IMR-90 (cell line): ENCODE data around the gene TRAP1. TPM values are rescaled to one million over a fixed set of nuclear protein-coding genes. Genes with fewer than 3 reads are reported as not detected.

Experiments used
- ATAC-seq: fragments of 200-7000 bp; cut with Tn5 transposase; 2 replicates; pipeline ENCODE4 v1.9.1; 2020; ENCODE audit warnings: low read depth, mild to moderate bottlenecking, moderate library complexity
- BruUV-seq: library from RNA; stranded (reverse); fragments of 400-500 nt; replicated peaks from 2 replicates; lab custom pipeline; 2021; lab: Mats Ljungman, UMichigan
- CTCF ChIA-PET: fragments of 300-600 bp; formaldehyde crosslinking; extraction: SDS; loops from one replicate; lab custom pipeline; 2021; ENCODE audit warnings: antibody characterized with exemption; lab: Yijun Ruan, JAX
- POLR2A ChIA-PET: fragments of 300-600 bp; sonication (Branson Sonifier 250); formaldehyde crosslinking; loops from one replicate; lab custom pipeline; 2022; ENCODE audit warnings: antibody characterized with exemption; ENCODE audit not compliant: unreplicated experiment; lab: Charles Lee
- DNase-seq: peaks from one replicate; pipeline ENCODE4 v3.0.0; 2013
- H2AFZ ChIP-seq: replicated peaks from 2 replicates; pipeline ENCODE3; 2013; ENCODE audit warnings: low read length, mild to moderate bottlenecking; ENCODE audit not compliant: poor library complexity
- H2AK5ac ChIP-seq: 2 replicates; pipeline ENCODE4 v1.6.1; 2013; ENCODE audit warnings: low read depth, low read length, inconsistent platforms
- H2AK9ac ChIP-seq: replicated peaks from 2 replicates; pipeline ENCODE3; 2013; ENCODE audit warnings: mild to moderate bottlenecking, low read depth, low read length, moderate library complexity; ENCODE audit not compliant: poor library complexity
- H2BK120ac ChIP-seq: 2 replicates; pipeline ENCODE4 v1.6.1; 2013; ENCODE audit warnings: low read depth, low read length, inconsistent platforms
- H2BK15ac ChIP-seq: 3 replicates; pipeline ENCODE4 v1.6.1; 2013; ENCODE audit warnings: low read depth, low read length, inconsistent platforms
- H2BK20ac ChIP-seq: 2 replicates; pipeline ENCODE4 v1.6.1; 2013; ENCODE audit warnings: low read depth, mild to moderate bottlenecking, inconsistent platforms, low read length, moderate library complexity
- H2BK5ac ChIP-seq: 2 replicates; pipeline ENCODE4 v1.6.1; 2013; ENCODE audit warnings: mild to moderate bottlenecking, low read depth, low read length, inconsistent platforms; ENCODE audit not compliant: poor library complexity, severe bottlenecking
- H3K14ac ChIP-seq: replicated peaks from 2 replicates; pipeline ENCODE4 v1.6.1; 2013; ENCODE audit warnings: low read depth, low read length, inconsistent platforms
- H3K18ac ChIP-seq: 2 replicates; pipeline ENCODE4 v1.6.1; 2013; ENCODE audit warnings: low read depth, low read length, control low read depth
- H3K23ac ChIP-seq: 2 replicates; pipeline ENCODE4 v1.6.1; 2013; ENCODE audit warnings: low read depth, low read length, inconsistent platforms
- H3K27ac ChIP-seq: 2 replicates; pipeline ENCODE4 v1.5.1; 2013; ENCODE audit warnings: mild to moderate bottlenecking, control low read depth, low read length; ENCODE audit not compliant: insufficient read depth
- H3K27me3 ChIP-seq: 2 replicates; pipeline ENCODE4 v1.6.1; 2013; ENCODE audit warnings: low read length; ENCODE audit not compliant: control insufficient read depth, insufficient read depth
- H3K36me3 ChIP-seq: 2 replicates; pipeline ENCODE4 v1.6.1; 2013; ENCODE audit warnings: low read length, mixed read lengths; ENCODE audit not compliant: control insufficient read depth, insufficient read depth
- H3K4ac ChIP-seq: 2 replicates; pipeline ENCODE4 v1.6.1; 2013; ENCODE audit warnings: low read depth, low read length, inconsistent platforms
- H3K4me1 ChIP-seq: 2 replicates; pipeline ENCODE4 v1.6.1; 2013; ENCODE audit warnings: low read length, mixed read lengths; ENCODE audit not compliant: control insufficient read depth, insufficient read depth
- H3K4me2 ChIP-seq: 2 replicates; pipeline ENCODE4 v1.6.1; 2013; ENCODE audit warnings: low read depth, mild to moderate bottlenecking, control low read depth, low read length, moderate library complexity
- H3K4me3 ChIP-seq: 2 replicates; pipeline ENCODE4 v1.5.1; 2013; ENCODE audit warnings: low read depth, mild to moderate bottlenecking, control low read depth, low read length, moderate library complexity; ENCODE audit not compliant: insufficient read depth
- H3K56ac ChIP-seq: 2 replicates; pipeline ENCODE4 v1.6.1; 2013; ENCODE audit warnings: low read length, inconsistent platforms; ENCODE audit not compliant: insufficient read depth; ENCODE audit errors: extremely low read depth
- H3K79me1 ChIP-seq, 2 experiments: 2 replicates each; pipeline ENCODE4 v1.6.1; 2013; ENCODE audit warnings: low read length in 2 of 2, inconsistent platforms in 1 of 2, low read depth in 1 of 2
- H3K9ac ChIP-seq: 2 replicates; pipeline ENCODE4 v1.6.1; 2013; ENCODE audit warnings: low read depth, low read length, control low read depth
- H3K9me1 ChIP-seq: 2 replicates; pipeline ENCODE4 v1.6.1; 2013; ENCODE audit warnings: low read length, inconsistent platforms; ENCODE audit not compliant: insufficient read depth
- H3K9me3 ChIP-seq: 2 replicates; pipeline ENCODE4 v1.6.1; 2013; ENCODE audit warnings: low read length; ENCODE audit not compliant: control insufficient read depth, insufficient read depth
- H4K20me1 ChIP-seq: 2 replicates; pipeline ENCODE4 v1.6.1; 2013; ENCODE audit warnings: low read length, inconsistent platforms; ENCODE audit not compliant: insufficient read depth
- H4K5ac ChIP-seq: 2 replicates; pipeline ENCODE4 v1.6.1; 2013; ENCODE audit warnings: mild to moderate bottlenecking, low read depth, low read length, control low read depth
- H4K8ac ChIP-seq, 2 experiments: 2 replicates each; pipeline ENCODE4 v1.6.1; 2013; ENCODE audit warnings: low read depth in 2 of 2, low read length in 2 of 2, control low read depth in 1 of 2, inconsistent platforms in 1 of 2
- H4K91ac ChIP-seq: 2 replicates; pipeline ENCODE4 v1.6.1; 2013; ENCODE audit warnings: low read depth, low read length, inconsistent platforms; ENCODE audit not compliant: insufficient read depth
- BHLHE40 ChIP-seq: fragments of 150-350 bp; IDR thresholded peaks from 2 replicates; pipeline ENCODE4 v1.6.1; 2016; ENCODE audit warnings: mild to moderate bottlenecking, low read depth, low read length
- CEBPB ChIP-seq: IDR thresholded peaks from 2 replicates; pipeline ENCODE4 v1.6.1; 2012; ENCODE audit warnings: low read depth, low read length, improper control_type of control experiment
- CHD1 ChIP-seq: IDR thresholded peaks from 2 replicates; pipeline ENCODE4 v1.6.1; 2012; ENCODE audit warnings: low read depth, low read length, improper control_type of control experiment
- FOS ChIP-seq: fragments of 150-350 bp; IDR thresholded peaks from 2 replicates; pipeline ENCODE4 v1.6.1; 2016; ENCODE audit warnings: low read depth, low read length
- MAFK ChIP-seq: IDR thresholded peaks from 2 replicates; pipeline ENCODE4 v1.6.1; 2012; ENCODE audit warnings: low read depth, low read length, improper control_type of control experiment
- MAZ ChIP-seq: IDR thresholded peaks from 2 replicates; pipeline ENCODE4 v1.6.1; 2012; ENCODE audit warnings: low read depth, mild to moderate bottlenecking, low read length, improper control_type of control experiment, moderate library complexity, borderline replicate concordance
- MXI1 ChIP-seq: IDR thresholded peaks from 2 replicates; pipeline ENCODE4 v1.6.1; 2012; ENCODE audit warnings: low read depth, mild to moderate bottlenecking, low read length, moderate library complexity, borderline replicate concordance
- NFE2L2 ChIP-seq: fragments of 150-350 bp; IDR thresholded peaks from 2 replicates; pipeline ENCODE4 v1.6.1; 2016; ENCODE audit warnings: low read depth, mild to moderate bottlenecking, low read length
- POLR2A ChIP-seq: IDR thresholded peaks from 2 replicates; pipeline ENCODE4 v1.6.1; 2012; ENCODE audit warnings: mild to moderate bottlenecking, low read depth, low read length
- RAD21 ChIP-seq: IDR thresholded peaks from 2 replicates; pipeline ENCODE4 v1.6.1; 2012; ENCODE audit warnings: low read length, improper control_type of control experiment
- RCOR1 ChIP-seq: IDR thresholded peaks from 2 replicates; pipeline ENCODE4 v1.6.1; 2012; ENCODE audit warnings: mild to moderate bottlenecking, low read length, improper control_type of control experiment; ENCODE audit not compliant: insufficient replicate concordance
- RFX5 ChIP-seq: IDR thresholded peaks from 2 replicates; pipeline ENCODE4 v1.8.0; 2012; ENCODE audit warnings: low read depth, mild to moderate bottlenecking, low read length, moderate library complexity
- SMC3 ChIP-seq: fragments of 150-350 bp; IDR thresholded peaks from 2 replicates; pipeline ENCODE4 v1.6.1; 2016; ENCODE audit warnings: low read depth, mild to moderate bottlenecking, antibody characterized with exemption, low read length, moderate library complexity
- WGBS, 2 experiments: methylation state at CpG; one replicate each; pipeline versions ENCODE4 v1.1.5 to v1.1.7; 2013; ENCODE audit warnings: missing lambda C conversion rate in 2 of 2; ENCODE audit not compliant: insufficient read length in 1 of 2; ENCODE audit errors: extremely low coverage in 2 of 2; 5-methylcytosine and 5-hydroxymethylcytosine counted together
- dilution Hi-C: fragments of 300-500 bp; cut with HindIII; formaldehyde crosslinking; loops from one replicate; pipeline ENCODE4 v1.14.3; 2018; ENCODE audit warnings: low sequenced_read_pairs; ENCODE audit not compliant: unreplicated experiment
- in situ Hi-C: fragments of 300-500 bp; cut with MboI; formaldehyde crosslinking; loops from 3 replicates; pipeline ENCODE4 v1.14.3; 2019; ENCODE audit warnings: low sequenced_read_pairs, inconsistent platforms, mixed read lengths
- intact Hi-C: fragments of 100-400 bp; cut with micrococcal nuclease; formaldehyde crosslinking; loops from 2 replicates; pipeline ENCODE4 v1.10.0; 2022
- polyA plus RNA-seq, 3 experiments: library from polyadenylated mRNA; depleted of rRNA; stranded (reverse); fragments of >200 nt; gene quantifications; 2 replicates each; pipeline ENCODE4 v1.2.3, GENCODE V29; 2012; ENCODE audit warnings: low replicate concordance in 1 of 3
- total RNA-seq: library from RNA; depleted of rRNA; stranded (reverse); fragments of >200 nt; gene quantifications from 2 replicates; pipeline ENCODE4 v1.2.3, GENCODE V29; 2012
- TF ChIP-seq, protein P1 (sequence below): conservative IDR thresholded peaks from 2 replicates; pipeline ENCODE4 v1.5.1; 2012; ENCODE audit warnings: mild to moderate bottlenecking, low read depth, low read length, improper control_type of control experiment
- TF ChIP-seq, protein P2 (sequence below): fragments of 150-350 bp; IDR thresholded peaks from 2 replicates; pipeline ENCODE4 v1.6.1; 2017; ENCODE audit warnings: mild to moderate bottlenecking, antibody characterized with exemption, low read length, low read depth
- TF ChIP-seq, protein P3 (sequence below): fragments of 150-350 bp; IDR thresholded peaks from 2 replicates; pipeline ENCODE4 v1.6.1; 2016; ENCODE audit warnings: low read depth, mild to moderate bottlenecking, low read length, moderate library complexity, borderline replicate concordance

Gene TRAP1
- total and polyA plus RNA-seq, 2 of the 4 experiments (the other 2 are of a cell fraction): 139 to 145 TPM

GRCh38 chr16:3732171-3732570 lies 14.8 kb upstream of the TRAP1 start:
- Histone ChIP-seq H3K9me1 (no peaks in the 10 kb centered on the region), H3K4me1 (no peaks in the 10 kb centered on the region), H4K5ac (no peak overlapping the region), H3K9ac (no peak overlapping the region), H2BK5ac (no peak overlapping the region), H2BK20ac (no peak overlapping the region), H3K9me3 (no peaks in the 10 kb centered on the region), H3K27ac (no peak overlapping the region), H4K8ac (no peak overlapping the region), H3K4me2 (no peak overlapping the region), H3K14ac (no peak overlapping the region), H3K4ac (no peak overlapping the region), H2AFZ (no peak overlapping the region), H3K18ac (no peak overlapping the region), H3K4me3 (no peak overlapping the region), H2BK15ac (no peak overlapping the region), H4K20me1 (peaks cover 21% of the 10 kb centered on the region), H2BK120ac (no peak overlapping the region), H3K79me1 (peaks cover 16 to 62% of the 10 kb centered on the region in 2 experiments), H3K56ac (no peak overlapping the region), H3K36me3 (peaks cover 88% of the 10 kb centered on the region), H2AK5ac (no peak overlapping the region), H2AK9ac (no peak overlapping the region), H3K23ac (no peak overlapping the region), H4K91ac (no peak overlapping the region), H3K27me3 (no peaks in the 10 kb centered on the region)
- no TSS peak for BruUV-seq
- intact Hi-C loops: no loop called here
- no peak for TF ChIP-seq CHD1
- no peak for TF ChIP-seq NFE2L2
- no peak for TF ChIP-seq RAD21
- TF ChIP-seq RFX5: no peak
- TF ChIP-seq, protein P1, sequence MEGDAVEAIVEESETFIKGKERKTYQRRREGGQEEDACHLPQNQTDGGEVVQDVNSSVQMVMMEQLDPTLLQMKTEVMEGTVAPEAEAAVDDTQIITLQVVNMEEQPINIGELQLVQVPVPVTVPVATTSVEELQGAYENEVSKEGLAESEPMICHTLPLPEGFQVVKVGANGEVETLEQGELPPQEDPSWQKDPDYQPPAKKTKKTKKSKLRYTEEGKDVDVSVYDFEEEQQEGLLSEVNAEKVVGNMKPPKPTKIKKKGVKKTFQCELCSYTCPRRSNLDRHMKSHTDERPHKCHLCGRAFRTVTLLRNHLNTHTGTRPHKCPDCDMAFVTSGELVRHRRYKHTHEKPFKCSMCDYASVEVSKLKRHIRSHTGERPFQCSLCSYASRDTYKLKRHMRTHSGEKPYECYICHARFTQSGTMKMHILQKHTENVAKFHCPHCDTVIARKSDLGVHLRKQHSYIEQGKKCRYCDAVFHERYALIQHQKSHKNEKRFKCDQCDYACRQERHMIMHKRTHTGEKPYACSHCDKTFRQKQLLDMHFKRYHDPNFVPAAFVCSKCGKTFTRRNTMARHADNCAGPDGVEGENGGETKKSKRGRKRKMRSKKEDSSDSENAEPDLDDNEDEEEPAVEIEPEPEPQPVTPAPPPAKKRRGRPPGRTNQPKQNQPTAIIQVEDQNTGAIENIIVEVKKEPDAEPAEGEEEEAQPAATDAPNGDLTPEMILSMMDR: no peak
- no peak for TF ChIP-seq POLR2A
- no peak for TF ChIP-seq MXI1
- no peak for TF ChIP-seq FOS
- TF ChIP-seq BHLHE40: no peak
- TF ChIP-seq MAZ: no peak
- TF ChIP-seq RCOR1: no peak
- TF ChIP-seq SMC3: no peak
- TF ChIP-seq CEBPB: no peak
- no peak for TF ChIP-seq MAFK
- TF ChIP-seq, protein P2, sequence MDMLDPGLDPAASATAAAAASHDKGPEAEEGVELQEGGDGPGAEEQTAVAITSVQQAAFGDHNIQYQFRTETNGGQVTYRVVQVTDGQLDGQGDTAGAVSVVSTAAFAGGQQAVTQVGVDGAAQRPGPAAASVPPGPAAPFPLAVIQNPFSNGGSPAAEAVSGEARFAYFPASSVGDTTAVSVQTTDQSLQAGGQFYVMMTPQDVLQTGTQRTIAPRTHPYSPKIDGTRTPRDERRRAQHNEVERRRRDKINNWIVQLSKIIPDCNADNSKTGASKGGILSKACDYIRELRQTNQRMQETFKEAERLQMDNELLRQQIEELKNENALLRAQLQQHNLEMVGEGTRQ: no peak
- TF ChIP-seq, protein P3, sequence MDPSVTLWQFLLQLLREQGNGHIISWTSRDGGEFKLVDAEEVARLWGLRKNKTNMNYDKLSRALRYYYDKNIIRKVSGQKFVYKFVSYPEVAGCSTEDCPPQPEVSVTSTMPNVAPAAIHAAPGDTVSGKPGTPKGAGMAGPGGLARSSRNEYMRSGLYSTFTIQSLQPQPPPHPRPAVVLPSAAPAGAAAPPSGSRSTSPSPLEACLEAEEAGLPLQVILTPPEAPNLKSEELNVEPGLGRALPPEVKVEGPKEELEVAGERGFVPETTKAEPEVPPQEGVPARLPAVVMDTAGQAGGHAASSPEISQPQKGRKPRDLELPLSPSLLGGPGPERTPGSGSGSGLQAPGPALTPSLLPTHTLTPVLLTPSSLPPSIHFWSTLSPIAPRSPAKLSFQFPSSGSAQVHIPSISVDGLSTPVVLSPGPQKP: no peak
- ChIA-PET CTCF (no interaction called here), POLR2A (no interaction called here)
- dilution Hi-C loops: no loop called here
- in situ Hi-C loops: no loop called here
- no CpG with 5 or more reads among the region's 8 CpGs for WGBS, 2 experiments
- DNase-seq (no peak), ATAC-seq (no peak)
